ENCODE measurements around the gene SAMD7. TPM values are rescaled to one million over a fixed set of nuclear protein-coding genes. Genes with fewer than 3 reads are reported as not detected.

SAMD7 gene
- total RNA-seq, 1 experiment from 2014 or later, result not detected

- H3K27ac ChIP-seq (ENCODE audit: low read length), result no peak overlapping the region
- POLR2A ChIA-PET, result no interaction called here
- no peak for DNase-seq (ENCODE audit: low read depth, low spot score)
- ATAC-seq, result no peak
- no TSS peak for BruUV-seq (replicated peaks)
- no peak overlapping the region for H3K4me3 ChIP-seq (ENCODE audit: low read depth in 2 of 2, low read length in 2 of 2)
- peaks cover 6% of the 10 kb centered on the region; the same call in 1 of the 2 replicates for H3K27me3 ChIP-seq (ENCODE audit: control insufficient read depth, insufficient read depth, low read length)
- no peaks in the 10 kb centered on the region for H3K9me3 ChIP-seq (ENCODE audit: control insufficient read depth, insufficient read depth, low read depth, low read length)
- TF ChIP-seq TCF7L2 (IDR thresholded peaks at IDR 0.05; ENCODE audit: low read depth, low read length) (no peak), POLR2AphosphoS5 (IDR thresholded peaks at IDR 0.05; ENCODE audit: low read depth, low read length) (no peak), SIN3A (IDR thresholded peaks at IDR 0.05; ENCODE audit: borderline replicate concordance, insufficient read depth, low read depth, low read length) (no peak), REST (IDR thresholded peaks at IDR 0.05; ENCODE audit: insufficient read depth in 1 of 2, low read depth in 2 of 2, low read length in 1 of 2) (no peak), CTCF (IDR thresholded peaks at IDR 0.05) (no peak)
- intact Hi-C loops (cut with micrococcal nuclease; ENCODE audit: unreplicated experiment), result no loop called here
- H3K4me1 ChIP-seq (ENCODE audit: control insufficient read depth, insufficient read depth, low read length), result no peaks in the 10 kb centered on the region
- no peaks in the 10 kb centered on the region for H3K36me3 ChIP-seq (ENCODE audit: control insufficient read depth, insufficient read depth, low read length)
- in situ Hi-C loops (cut with HindIII; ENCODE audit: low pct_unique_long_range_greater_than_20kb, low sequenced_read_pairs), result no loop called here
- CTCF ChIA-PET, result no interaction called here
Observed at GRCh38 chr3:169945313-169945712, 33.9 kb downstream of the SAMD7 start.

GRCh38 chr3:169946336-169946735 lies 35.0 kb downstream of the SAMD7 start:
- ATAC-seq, result no peak
- Histone ChIP-seq H3K27me3 (ENCODE audit: control insufficient read depth, insufficient read depth, low read length) (peaks cover 3% of the 10 kb centered on the region; the same call in 1 of the 2 replicates), H3K9me3 (ENCODE audit: control insufficient read depth, insufficient read depth, low read depth, low read length) (no peaks in the 10 kb centered on the region), H3K27ac (ENCODE audit: low read length) (no peak overlapping the region), H3K4me1 (ENCODE audit: control insufficient read depth, insufficient read depth, low read length) (no peaks in the 10 kb centered on the region), H3K36me3 (ENCODE audit: control insufficient read depth, insufficient read depth, low read length) (no peaks in the 10 kb centered on the region), H3K4me3 (ENCODE audit: low read depth in 2 of 2, low read length in 2 of 2) (no peak overlapping the region)
- intact Hi-C loops (cut with micrococcal nuclease; ENCODE audit: unreplicated experiment) (no loop called here), in situ Hi-C loops (cut with HindIII; ENCODE audit: low pct_unique_long_range_greater_than_20kb, low sequenced_read_pairs) (no loop called here)
- no TSS peak for BruUV-seq (replicated peaks)
- POLR2A ChIA-PET, result no interaction called here
- no peak for DNase-seq (ENCODE audit: low read depth, low spot score)
- TF ChIP-seq SIN3A (IDR thresholded peaks at IDR 0.05; ENCODE audit: borderline replicate concordance, insufficient read depth, low read depth, low read length), result no peak
- CTCF ChIA-PET, result no interaction called here

GRCh38 chr3:169948559-169949448 lies 37.4 kb downstream of the SAMD7 start:
- no peak for ATAC-seq
- TF ChIP-seq REST (IDR thresholded peaks at IDR 0.05; ENCODE audit: insufficient read depth in 1 of 2, low read depth in 2 of 2, low read length in 1 of 2) (no peak), TCF7L2 (IDR thresholded peaks at IDR 0.05; ENCODE audit: low read depth, low read length) (no peak), CTCF (IDR thresholded peaks at IDR 0.05) (no peak), POLR2AphosphoS5 (IDR thresholded peaks at IDR 0.05; ENCODE audit: low read depth, low read length) (no peak), SIN3A (IDR thresholded peaks at IDR 0.05; ENCODE audit: borderline replicate concordance, insufficient read depth, low read depth, low read length) (no peak)
- CTCF ChIA-PET, result interaction anchor here (0.5 kb wide), 1 partner anchor 105 kb away, joined by 4 read pairs; no protein-coding TSS in a partner anchor

More at GRCh38 chr3:169948559-169949448, 37.4 kb downstream of the SAMD7 start:
- no peaks in the 10 kb centered on the region for H3K4me1 ChIP-seq (ENCODE audit: control insufficient read depth, insufficient read depth, low read length)
- no peak overlapping the region for H3K27ac ChIP-seq (ENCODE audit: low read length)
- no peak for DNase-seq (ENCODE audit: low read depth, low spot score)
- peaks cover 3% of the 10 kb centered on the region; the same call in 1 of the 2 replicates for H3K27me3 ChIP-seq (ENCODE audit: control insufficient read depth, insufficient read depth, low read length)
- intact Hi-C loops (cut with micrococcal nuclease; ENCODE audit: unreplicated experiment) (no loop called here), in situ Hi-C loops (cut with HindIII; ENCODE audit: low pct_unique_long_range_greater_than_20kb, low sequenced_read_pairs) (no loop called here)
- no TSS peak for BruUV-seq (replicated peaks)
- no peaks in the 10 kb centered on the region for H3K9me3 ChIP-seq (ENCODE audit: control insufficient read depth, insufficient read depth, low read depth, low read length)
- POLR2A ChIA-PET, result no interaction called here
- H3K36me3 ChIP-seq (ENCODE audit: control insufficient read depth, insufficient read depth, low read length), result no peaks in the 10 kb centered on the region
- H3K4me3 ChIP-seq (ENCODE audit: low read depth in 2 of 2, low read length in 2 of 2), result no peak overlapping the region
